HCT116 (cell line): Measurements from ENCODE around the gene LFNG. TPM values are rescaled to one million over a fixed set of nuclear protein-coding genes. Genes with fewer than 3 reads are reported as not detected.

Experiments used
- ATAC-seq: fragments of 200-7000 bp; cut with Tn5 transposase; 2 replicates; pipeline ENCODE4 v1.9.1; 2020; ENCODE audit warnings: mild to moderate bottlenecking, moderate library complexity
- BruUV-seq: library from RNA; stranded (reverse); fragments of 400-500 nt; replicated peaks from 2 replicates; lab custom pipeline; 2021; lab: Mats Ljungman, UMichigan
- CTCF ChIA-PET: fragments of 300-600 bp; sonication (Branson Sonifier 250); formaldehyde crosslinking; loops from one replicate; lab custom pipeline; 2021; ENCODE audit warnings: antibody characterized with exemption; lab: Charles Lee
- POLR2A ChIA-PET: fragments of 300-600, 350-600 bp; sonication (Branson Sonifier 250); formaldehyde crosslinking; loops from one replicate; lab custom pipeline; 2021; ENCODE audit warnings: antibody characterized with exemption; lab: Charles Lee
- RAD21 ChIA-PET, 2 experiments: fragments of 300-600 bp; sonication (Branson Sonifier 250); formaldehyde crosslinking; loops; one replicate each; lab custom pipeline; 2023; ENCODE audit warnings: low total read pairs in 2 of 2; ENCODE audit not compliant: uncharacterized antibody in 2 of 2, unreplicated experiment in 2 of 2, low non-redundant PET in 1 of 2; lab: Charles Lee
- DNase-seq: peaks from one replicate; pipeline ENCODE4 v3.0.0-alpha.2; 2010; ENCODE audit warnings: low read depth, low spot score
- H2AFZ ChIP-seq: fragments of 200-600 bp; shearing (Covaris generic), sonication (generic); 2 replicates; pipeline ENCODE4 v1.6.1; 2017; ENCODE audit warnings: low read depth, mixed run types, mixed read lengths, antibody characterized with exemption, low read length; ENCODE audit not compliant: poor library complexity, severe bottlenecking
- H3K27ac ChIP-seq: 2 replicates; pipeline ENCODE4 v1.5.1; 2012; ENCODE audit warnings: low read depth, low read length
- H3K27me3 ChIP-seq: fragments of 200-600 bp; sonication (generic); 2 replicates; pipeline ENCODE4 v1.6.1; 2016; ENCODE audit warnings: mixed run types, low read length, mixed read lengths; ENCODE audit not compliant: insufficient read depth
- H3K36me3 ChIP-seq, 2 experiments: fragments of 200-500 bp in 1 of 2; fragments of 200-600 bp in 1 of 2; sonication (Bioruptor generic) in 1 of 2; sonication (generic) in 1 of 2; 2 replicates each; pipeline versions ENCODE4 v1.5.1 to v1.6.1; 2014 to 2016; ENCODE audit warnings: low read length in 2 of 2, inconsistent platforms in 1 of 2, mixed read lengths in 1 of 2, mixed run types in 1 of 2; ENCODE audit not compliant: insufficient read depth in 2 of 2, control insufficient read depth in 1 of 2
- H3K4me1 ChIP-seq, 2 experiments: fragments of 200-600 bp in 1 of 2; sonication (generic) in 1 of 2; 2 replicates each; pipeline versions ENCODE4 v1.5.1 to v1.6.1; 2012 to 2017; ENCODE audit warnings: low read length in 2 of 2, inconsistent platforms in 1 of 2, mild to moderate bottlenecking in 1 of 2, mixed read lengths in 1 of 2, mixed run types in 1 of 2, moderate library complexity in 1 of 2; ENCODE audit not compliant: insufficient read depth in 2 of 2, control insufficient read depth in 1 of 2
- H3K4me2 ChIP-seq: fragments of 200-600 bp; sonication (generic); 2 replicates; pipeline ENCODE4 v1.6.1; 2017; ENCODE audit warnings: mixed run types, low read length, mixed read lengths
- H3K4me3 ChIP-seq, 2 experiments: fragments of 200-600 bp in 1 of 2; sonication (generic) in 1 of 2; replicated peaks in 1 of 2; 2 replicates each; pipeline ENCODE4 v1.5.1; 2011 to 2016; ENCODE audit warnings: low read length in 2 of 2, control low read depth in 1 of 2, low read depth in 1 of 2, mild to moderate bottlenecking in 1 of 2, mixed read lengths in 1 of 2, mixed run types in 1 of 2
- H3K79me2 ChIP-seq: fragments of 200-600 bp; sonication (generic); 2 replicates; pipeline ENCODE4 v1.6.1; 2017; ENCODE audit warnings: mild to moderate bottlenecking, mixed run types, low read length, moderate library complexity, mixed read lengths; ENCODE audit not compliant: insufficient read depth
- H3K9ac ChIP-seq: fragments of 200-600 bp; sonication (generic); 2 replicates; pipeline ENCODE4 v1.6.1; 2016; ENCODE audit warnings: low read length, mixed read lengths
- H3K9me2 ChIP-seq: fragments of 200-600 bp; sonication (generic), shearing (Covaris generic); 2 replicates; pipeline ENCODE4 v1.6.1; 2017; ENCODE audit warnings: mixed run types, mild to moderate bottlenecking, moderate library complexity; ENCODE audit not compliant: insufficient read depth
- H3K9me3 ChIP-seq, 2 experiments: fragments of 200-500 bp in 1 of 2; fragments of 200-600 bp in 1 of 2; sonication (Bioruptor generic) in 1 of 2; sonication (generic) in 1 of 2; 2 replicates each; pipeline ENCODE4 v1.6.1; 2014 to 2017; ENCODE audit warnings: low read length in 2 of 2, mixed read lengths in 2 of 2, inconsistent platforms in 1 of 2, low read depth in 1 of 2, mild to moderate bottlenecking in 1 of 2, mixed run types in 1 of 2, moderate library complexity in 1 of 2; ENCODE audit not compliant: control insufficient read depth in 1 of 2, insufficient read depth in 1 of 2
- H4K20me1 ChIP-seq: fragments of 200-600 bp; sonication (generic), shearing (Covaris generic); 2 replicates; pipeline ENCODE4 v1.6.1; 2017; ENCODE audit warnings: mixed run types, mild to moderate bottlenecking, moderate library complexity; ENCODE audit not compliant: insufficient read depth
- CBX3 ChIP-seq: IDR thresholded peaks from 2 replicates; pipeline ENCODE4 v1.6.1; 2012; ENCODE audit warnings: low read depth
- CEBPB ChIP-seq: IDR thresholded peaks from 2 replicates; pipeline ENCODE4 v1.6.1; 2012; ENCODE audit warnings: low read depth
- CTCF ChIP-seq, 3 experiments: fragments of 200-600 bp in 1 of 3; sonication (generic) in 1 of 3; IDR thresholded peaks in 2 of 3; conservative IDR thresholded peaks in 1 of 3; 2 replicates each; pipeline ENCODE4 v1.5.1; 2012 to 2017; ENCODE audit warnings: low read depth in 2 of 3, low read length in 2 of 3, antibody characterized with exemption in 1 of 3, borderline replicate concordance in 1 of 3, control low read depth in 1 of 3, mild to moderate bottlenecking in 1 of 3, mixed read lengths in 1 of 3, mixed run types in 1 of 3, moderate library complexity in 1 of 3; ENCODE audit not compliant: insufficient read depth in 1 of 3
- ELF1 ChIP-seq: IDR thresholded peaks from 2 replicates; pipeline ENCODE4 v1.6.1; 2012; ENCODE audit warnings: low read depth, borderline replicate concordance
- EZH2 ChIP-seq: fragments of 200-600 bp; sonication (generic); IDR thresholded peaks from 2 replicates; pipeline ENCODE4 v1.6.1; 2017; ENCODE audit warnings: antibody characterized with exemption, mixed run types
- FOSL1 ChIP-seq: IDR thresholded peaks from 2 replicates; pipeline ENCODE4 v1.6.1; 2012; ENCODE audit warnings: low read depth
- JUND ChIP-seq: IDR thresholded peaks from 2 replicates; pipeline ENCODE4 v1.6.1; 2012
- MAX ChIP-seq: IDR thresholded peaks from 2 replicates; pipeline ENCODE4 v1.6.1; 2012
- POLR2A ChIP-seq: IDR thresholded peaks from 2 replicates; pipeline ENCODE4 v1.7.0; 2011; ENCODE audit warnings: borderline replicate concordance; ENCODE audit not compliant: insufficient read depth, insufficient read length; ENCODE audit errors: extremely low read depth
- POLR2AphosphoS5 ChIP-seq: IDR thresholded peaks from 2 replicates; pipeline ENCODE4 v1.6.1; 2011; ENCODE audit warnings: mild to moderate bottlenecking, low read depth, low read length, moderate library complexity
- RAD21 ChIP-seq: IDR thresholded peaks from 2 replicates; pipeline ENCODE4 v1.6.1; 2012; ENCODE audit warnings: low read depth, mild to moderate bottlenecking
- REST ChIP-seq: IDR thresholded peaks from 2 replicates; pipeline ENCODE4 v1.6.1; 2012; ENCODE audit warnings: low read depth
- SIN3A ChIP-seq: IDR thresholded peaks from 2 replicates; pipeline ENCODE4 v1.6.1; 2012; ENCODE audit warnings: low read depth
- SP1 ChIP-seq: IDR thresholded peaks from 2 replicates; pipeline ENCODE4 v1.6.1; 2012; ENCODE audit warnings: low read depth
- SRF ChIP-seq: IDR thresholded peaks from 2 replicates; pipeline ENCODE4 v1.6.1; 2012; ENCODE audit warnings: low read depth
- YY1 ChIP-seq: IDR thresholded peaks from 2 replicates; pipeline ENCODE4 v1.6.1; 2011; ENCODE audit warnings: low read length, low read depth, moderate library complexity, mild to moderate bottlenecking; ENCODE audit not compliant: insufficient replicate concordance; ENCODE audit errors: extremely low read depth
- ZNF274 ChIP-seq: fragments of 200-500 bp; sonication (Bioruptor generic); IDR thresholded peaks from 2 replicates; pipeline ENCODE4 v1.6.1; 2014; ENCODE audit warnings: mild to moderate bottlenecking, low read depth, low read length, inconsistent platforms
- intact Hi-C: fragments of 100-400 bp; cut with micrococcal nuclease; formaldehyde crosslinking; loops from 2 replicates; pipeline ENCODE4 v1.10.0; 2022
- total RNA-seq: library from RNA; stranded (reverse); gene quantifications from one replicate; pipeline ENCODE4 v1.2.1, GENCODE V29; 2021; ENCODE audit not compliant: unreplicated experiment

Gene LFNG
- total RNA-seq, 1 experiment from 2014 or later = 14.3 TPM

DNA sequence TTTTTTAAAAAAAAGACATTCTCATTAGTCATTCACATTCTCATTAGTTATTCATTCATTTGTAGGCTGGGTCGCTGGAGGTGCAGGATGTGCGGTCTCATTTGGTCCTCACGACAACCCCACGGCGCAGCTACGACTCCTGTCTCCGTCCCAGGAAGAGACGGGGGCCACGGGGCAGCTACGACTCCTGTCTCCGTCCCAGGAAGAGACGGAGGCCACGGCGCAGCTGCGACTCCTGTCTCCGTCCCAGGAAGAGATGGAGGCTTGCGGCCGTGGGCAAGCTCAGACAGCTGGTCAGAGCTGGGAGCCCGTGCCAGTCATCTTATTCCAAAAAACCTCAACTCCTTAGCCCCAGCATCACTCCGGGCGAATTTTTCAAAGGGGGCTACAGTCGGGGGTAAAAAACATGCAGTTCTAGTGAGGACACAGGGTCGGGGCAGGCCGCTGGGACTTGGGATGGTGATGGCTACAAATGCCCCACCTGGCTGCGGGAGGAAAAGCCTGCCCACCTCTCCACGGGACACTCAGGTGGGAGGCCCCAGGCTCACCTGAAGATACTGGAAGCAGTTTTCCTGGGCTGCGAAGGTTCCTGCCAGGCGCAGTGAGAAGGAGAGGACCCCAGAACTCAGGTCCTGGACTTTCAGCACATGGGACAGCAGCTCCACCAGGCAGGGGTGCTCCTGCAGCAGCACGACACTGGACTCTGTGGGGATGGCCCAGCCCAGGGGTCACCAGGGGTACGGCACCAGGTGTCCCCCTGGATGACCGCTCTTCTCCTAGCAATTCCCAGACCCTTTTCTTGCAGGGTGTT lies 27.4 kb downstream of the LFNG start:
- ChIA-PET POLR2A (no interaction called here), CTCF (no interaction called here), RAD21 (no interaction called here)
- Histone ChIP-seq H3K4me3 (no peak overlapping the region), H3K9me3 (no peaks in the 10 kb centered on the region), H3K4me2 (no peak overlapping the region), H3K9ac (no peak overlapping the region), H3K27ac (no peak overlapping the region), H3K4me1 (no peaks in the 10 kb centered on the region), H3K36me3 (peaks cover 31 to 38% of the 10 kb centered on the region in 2 experiments), H3K27me3 (no peaks in the 10 kb centered on the region), H2AFZ (no peak overlapping the region), H4K20me1 (no peaks in the 10 kb centered on the region), H3K79me2 (peaks cover 4% of the 10 kb centered on the region; the same call in 1 of the 2 replicates), H3K9me2 (no peaks in the 10 kb centered on the region)
- TF ChIP-seq CTCF (IDR thresholded peaks at IDR 0.05 in 2 of 3, conservative IDR thresholded peaks at IDR 0.05 in 1 of 3; ENCODE audit: borderline replicate concordance in 1 of 3, insufficient read depth in 1 of 3, low read depth in 2 of 3, low read length in 2 of 3) = no peak
- no peak for TF ChIP-seq SIN3A
- TF ChIP-seq ELF1 = no peak
- TF ChIP-seq SRF = no peak
- no peak for TF ChIP-seq CBX3
- TF ChIP-seq RAD21 = no peak
- no peak for TF ChIP-seq EZH2
- TF ChIP-seq JUND = no peak
- TF ChIP-seq FOSL1 = no peak
- TF ChIP-seq CEBPB = no peak
- TF ChIP-seq ZNF274 = no peak
- TF ChIP-seq SP1 = no peak
- no peak for TF ChIP-seq MAX
- TF ChIP-seq YY1 = no peak
- TF ChIP-seq POLR2AphosphoS5 = no peak
- TF ChIP-seq POLR2A = no peak
- no peak for TF ChIP-seq REST
- intact Hi-C loops = no loop called here
- no TSS peak for BruUV-seq
- no peak for ATAC-seq
- DNase-seq = no peak
